Stomach (tissue), 9 donors: ENCODE data around the gene ZNF888. TPM values are rescaled to one million over a fixed set of nuclear protein-coding genes. Genes with fewer than 3 reads are reported as not detected.
"Not testable (repeated sequence)": the region's sequence is repeated elsewhere in the genome, so short reads cannot be mapped to it uniquely, and the experiment has no call there.

Experiments
- DNase-seq, 2 donors: peaks; one replicate each; pipeline versions ENCODE4 v3.0.0 to v3.0.0-alpha.2; 2013 to 2019
- H3K27ac ChIP-seq, 5 donors: fragments of 200-600 bp in 4 of 5; sonication (generic) in 4 of 5; one replicate each; pipeline ENCODE4 v1.5.1; 2013 to 2019; ENCODE audit warnings: mild to moderate bottlenecking in 1 of 5, moderate library complexity in 1 of 5
- H3K27me3 ChIP-seq, 3 donors: fragments of 200-600 bp; sonication (generic); one replicate each; pipeline ENCODE4 v1.5.1; 2017 to 2019; ENCODE audit warnings: mixed run types in 1 of 3
- H3K36me3 ChIP-seq, 4 donors: fragments of 200-600 bp; sonication (generic); 1 replicate in 3 of 4; 2 replicates in 1 of 4; pipeline ENCODE4 v1.5.1; 2016 to 2019
- H3K4me1 ChIP-seq, 4 donors: fragments of 200-600 bp; sonication (generic); one replicate each; pipeline ENCODE4 v1.5.1; 2016 to 2019
- H3K4me3 ChIP-seq, 4 donors: fragments of 200-600 bp; sonication (generic) in 3 of 4; one replicate each; pipeline ENCODE4 v1.5.1; 2016 to 2019; ENCODE audit warnings: mild to moderate bottlenecking in 1 of 4
- H3K9me3 ChIP-seq, 4 donors: fragments of 200-600 bp; sonication (generic); one replicate each; pipeline ENCODE4 v1.5.1; 2016 to 2019
- CTCF ChIP-seq, 7 experiments: fragments of 450-650 bp in 4 of 7; fragments of 200-600 bp in 3 of 7; sonication (generic) in 3 of 7; IDR thresholded peaks; one replicate each; pipeline ENCODE4 v1.5.1; 2016 to 2019; ENCODE audit warnings: antibody characterized with exemption in 7 of 7, control low read depth in 2 of 7, mild to moderate bottlenecking in 1 of 7
- EP300 ChIP-seq: sonication (generic); formaldehyde crosslinking; IDR thresholded peaks from one replicate; pipeline ENCODE4 v1.6.1; 2017; ENCODE audit warnings: antibody characterized with exemption
- POLR2A ChIP-seq, 4 donors: fragments of 450-650 bp; IDR thresholded peaks; one replicate each; pipeline ENCODE4 v1.6.1; 2016; ENCODE audit warnings: antibody characterized with exemption in 4 of 4, control low read depth in 2 of 4, mild to moderate bottlenecking in 1 of 4, moderate library complexity in 1 of 4
- POLR2AphosphoS5 ChIP-seq, 3 donors: sonication (generic); formaldehyde crosslinking; IDR thresholded peaks; one replicate each; pipeline ENCODE4 v1.6.1; 2016; ENCODE audit warnings: antibody characterized with exemption in 3 of 3
- WGBS, 5 donors: extraction: QIAGEN DNeasy Blood & Tissue Kit in 3 of 5; methylation state at CpG; one replicate each; pipeline versions ENCODE4 v1.1.5 to v1.1.7; 2013 to 2018; 5-methylcytosine and 5-hydroxymethylcytosine counted together
- intact Hi-C: fragments of 100-400 bp; cut with DNase I; formaldehyde crosslinking; loops from one replicate; pipeline ENCODE4 v1.15.1; 2023; ENCODE audit warnings: low total_unique reads
- polyA plus RNA-seq, 3 donors: library from polyadenylated mRNA; stranded (reverse); fragments of 200-250 nt; gene quantifications; one replicate each; pipeline ENCODE4 v1.2.3, GENCODE V29; 2013
- total RNA-seq, 5 donors: library from RNA; depleted of rRNA; stranded (reverse); fragments of >200 nt; gene quantifications; one replicate each; pipeline versions ENCODE4 v1.1.0 to v1.2.3, GENCODE V29; 2014 to 2016
- donor health status: healthy with polysubstance abuse.
- donor health status: Bipolar disorder and iron deficiency.
- donor health status: healthy.

The ZNF888 gene
- total and polyA plus RNA-seq, 8 donors = 0.29 to 13.4 (median 6.6) TPM

- 0 to 1% (median 1%) methylated on average over 30 to 43 of the region's 43 CpGs for WGBS, 5 donors
- no peak for TF ChIP-seq CTCF (IDR thresholded peaks at IDR 0.05)
- TF ChIP-seq EP300 = no peak
- TF ChIP-seq POLR2AphosphoS5 (IDR thresholded peaks at IDR 0.05) = peak; percentile 57 to 97 (median 97)
- TF ChIP-seq POLR2A (IDR thresholded peaks at IDR 0.05) = peak in 2 of 4 donors; percentile 85 to 92
- H3K4me3 ChIP-seq = peak overlapping the region; percentile 70 to 80 (median 80)
- H3K9me3 ChIP-seq = peaks cover 14 to 21% (median 18%) of the 10 kb centered on the region in 4 donors
- intact Hi-C loops = no loop called here
- H3K27ac ChIP-seq = peak overlapping the region; percentile 91 to 95 (median 93)
- H3K4me1 ChIP-seq = peaks cover 8 to 57% (median 47%) of the 10 kb centered on the region in 4 donors
- no peaks in the 10 kb centered on the region for H3K27me3 ChIP-seq
- peaks cover 0 to under 1% (median 0%) of the 10 kb centered on the region in 4 donors for H3K36me3 ChIP-seq
- peak; percentile 97 for DNase-seq
These were observed 19.3 kb upstream of the ZNF888 start for GRCh38 chr19:52942386-52943133.

GRCh38 chr19:52941941-52942385, 18.7 kb upstream of the ZNF888 start:
- Histone ChIP-seq H3K36me3 (peaks cover 0 to 7% (median 2%) of the 10 kb centered on the region in 4 donors), H3K4me3 (peak overlapping the region; percentile 70 to 80 (median 80)), H3K4me1 (peaks cover 14 to 61% (median 52%) of the 10 kb centered on the region in 4 donors), H3K27ac (peak overlapping the region; percentile 91 to 95 (median 93)), H3K27me3 (no peaks in the 10 kb centered on the region), H3K9me3 (peaks cover 11 to 15% (median 13%) of the 10 kb centered on the region in 4 donors)
- no peak for TF ChIP-seq EP300
- no peak for TF ChIP-seq POLR2A (IDR thresholded peaks at IDR 0.05)
- no peak for TF ChIP-seq CTCF (IDR thresholded peaks at IDR 0.05)
- no peak for TF ChIP-seq POLR2AphosphoS5 (IDR thresholded peaks at IDR 0.05)
- 0 to 1% (median 1%) methylated on average over 26 of the region's 26 CpGs for WGBS, 5 donors
- intact Hi-C loops = no loop called here
- DNase-seq = peak; percentile 35 to 69

- H3K4me3 ChIP-seq = peak overlapping the region; percentile 70 to 80 (median 80)
- H3K9me3 ChIP-seq = peaks cover 6 to 11% (median 9%) of the 10 kb centered on the region in 4 donors
- H3K27me3 ChIP-seq, DNase-seq, intact Hi-C loops: not testable (repeated sequence)
- 12 to 36% (median 26%) methylated on average over 2 of the region's 2 CpGs for WGBS, 5 donors
- peaks cover 0 to 11% (median 3%) of the 10 kb centered on the region in 4 donors for H3K36me3 ChIP-seq
- H3K27ac ChIP-seq = peak overlapping the region; percentile 91 to 95 (median 93)
- peaks cover 16 to 66% (median 57%) of the 10 kb centered on the region in 4 donors for H3K4me1 ChIP-seq
These were observed 18.3 kb upstream of the ZNF888 start for GRCh38 chr19:52941523-52941922.

GRCh38 chr19:52940905-52941304, 17.7 kb upstream of the ZNF888 start:
- WGBS, 5 donors = 43 to 54% (median 54%) methylated on average over 5 of the region's 5 CpGs

GRCh38 chr19:52938761-52939160, 15.5 kb upstream of the ZNF888 start:
- H3K9me3 ChIP-seq = no peaks in the 10 kb centered on the region
- H3K36me3 ChIP-seq = peaks cover 0 to 15% (median 6%) of the 10 kb centered on the region in 4 donors
- H3K27me3 ChIP-seq = no peaks in the 10 kb centered on the region
- peaks cover 16 to 73% (median 65%) of the 10 kb centered on the region in 4 donors for H3K4me1 ChIP-seq
- peak overlapping the region; percentile 79 to 95 (median 90) for H3K27ac ChIP-seq
- WGBS, 5 donors = 9 to 43% (median 33%) methylated on average over 5 of the region's 5 CpGs
- intact Hi-C loops = no loop called here
- DNase-seq = peak in 1 of 2 donors; percentile 83
- no peak for TF ChIP-seq EP300
- TF ChIP-seq CTCF (IDR thresholded peaks at IDR 0.05) = no peak
- no peak for TF ChIP-seq POLR2AphosphoS5 (IDR thresholded peaks at IDR 0.05)
- TF ChIP-seq POLR2A (IDR thresholded peaks at IDR 0.05) = no peak
- H3K4me3 ChIP-seq = no peak overlapping the region

More at GRCh38 chr19:52940905-52941304, 17.7 kb upstream of the ZNF888 start:
- intact Hi-C loops, DNase-seq, H3K9me3 ChIP-seq, H3K27me3 ChIP-seq: not testable (repeated sequence)
- Histone ChIP-seq H3K4me3 (peak overlapping the region; percentile 70 to 80 (median 80)), H3K27ac (peak overlapping the region in 3 of 5 donors; percentile 7 to 95 (median 93)), H3K4me1 (peaks cover 16 to 69% (median 62%) of the 10 kb centered on the region in 4 donors), H3K36me3 (peaks cover 0 to 11% (median 3%) of the 10 kb centered on the region in 4 donors)
